ENCODE results near the gene ZNF524. TPM values are rescaled to one million over a fixed set of nuclear protein-coding genes. Genes with fewer than 3 reads are reported as not detected.

Gene ZNF524
- total and polyA plus RNA-seq, 10 of the 15 experiments (the other 5 are each of a cell fraction or from before 2014, with no cell fraction given): 0.47 to 18.6 (median 12.4) TPM; not detected in 1

DNA sequence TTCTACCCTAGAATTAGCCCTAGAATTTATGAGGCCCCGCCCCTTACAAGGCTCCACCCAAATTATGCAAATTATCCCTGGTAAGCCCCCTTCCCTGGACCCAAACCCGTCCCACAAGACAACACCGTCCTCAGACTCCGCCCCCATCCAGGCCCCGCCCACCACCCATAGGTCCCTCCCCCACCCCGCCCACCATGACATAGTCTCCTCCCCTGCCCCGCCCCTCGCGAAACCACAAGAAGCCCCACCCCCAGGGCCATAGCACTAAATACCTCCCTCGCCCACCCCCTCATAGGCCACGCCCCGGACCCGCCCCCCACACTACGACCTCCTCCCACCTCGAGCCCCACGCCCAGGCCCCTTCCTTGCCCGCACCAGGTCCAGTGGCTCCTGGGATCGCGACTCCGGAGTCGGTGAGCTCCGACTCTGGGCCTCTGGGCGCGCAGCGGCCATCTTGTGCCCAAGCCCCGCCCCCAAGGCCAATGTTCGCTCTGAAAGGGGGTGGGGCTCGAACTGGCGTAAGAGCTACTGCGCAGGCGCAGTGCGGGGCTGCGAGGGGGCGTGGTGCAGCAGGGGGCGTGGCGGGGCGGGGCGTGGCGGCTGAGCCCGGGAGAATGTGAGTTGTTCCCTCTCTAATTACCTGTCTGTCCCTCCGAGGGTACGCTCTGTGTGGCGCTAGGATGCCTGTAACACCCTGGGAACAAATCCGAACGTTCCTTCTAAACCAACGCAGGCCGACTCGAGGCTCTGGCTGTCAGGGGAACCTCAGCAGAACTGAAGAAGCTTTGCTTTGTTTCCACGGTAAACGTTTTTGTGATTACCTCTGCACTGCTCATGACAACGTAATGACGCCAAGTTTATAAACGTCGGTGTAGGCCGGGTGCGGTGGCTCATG, 24.3 kb downstream of the ZNF524 start, which contains the start of gene ZNF784:
ZNF784 (minus strand) TSS at position 458 of the 895 bp plus-strand sequence; CDS start at position 453, 5 bp downstream.
- 2% methylated on average over 46 of the region's 56 CpGs for WGBS (ENCODE audit: insufficient coverage, insufficient replicate concordance, low lambda C conversion rate, missing lambda C conversion rate)
- no TSS peak for BruUV-seq (replicated peaks)
- H2AFZ ChIP-seq (ENCODE audit: control insufficient read depth, low read depth, low read length): peak within 1 kb of the TSS; percentile 84
- no peak for TF ChIP-seq GABPA (IDR thresholded peaks at IDR 0.05; ENCODE audit: low read depth)
- peak; percentile 57; the same call in 1 of the 2 replicates for TF ChIP-seq CHD2 (IDR thresholded peaks at IDR 0.05; ENCODE audit: borderline replicate concordance, low read depth, low read length)
- no peak for TF ChIP-seq RAD21 (IDR thresholded peaks at IDR 0.05; ENCODE audit: insufficient read depth, low read depth, low read length)
- no peak for TF ChIP-seq SIN3A (IDR thresholded peaks at IDR 0.05; ENCODE audit: low read depth, low read length)
- TF ChIP-seq, protein P1, sequence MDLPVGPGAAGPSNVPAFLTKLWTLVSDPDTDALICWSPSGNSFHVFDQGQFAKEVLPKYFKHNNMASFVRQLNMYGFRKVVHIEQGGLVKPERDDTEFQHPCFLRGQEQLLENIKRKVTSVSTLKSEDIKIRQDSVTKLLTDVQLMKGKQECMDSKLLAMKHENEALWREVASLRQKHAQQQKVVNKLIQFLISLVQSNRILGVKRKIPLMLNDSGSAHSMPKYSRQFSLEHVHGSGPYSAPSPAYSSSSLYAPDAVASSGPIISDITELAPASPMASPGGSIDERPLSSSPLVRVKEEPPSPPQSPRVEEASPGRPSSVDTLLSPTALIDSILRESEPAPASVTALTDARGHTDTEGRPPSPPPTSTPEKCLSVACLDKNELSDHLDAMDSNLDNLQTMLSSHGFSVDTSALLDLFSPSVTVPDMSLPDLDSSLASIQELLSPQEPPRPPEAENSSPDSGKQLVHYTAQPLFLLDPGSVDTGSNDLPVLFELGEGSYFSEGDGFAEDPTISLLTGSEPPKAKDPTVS (IDR thresholded peaks at IDR 0.05; ENCODE audit: low read depth, low read length): no peak
- no peak for TF ChIP-seq SIX5 (IDR thresholded peaks at IDR 0.05; ENCODE audit: low read depth, low read length, severe bottlenecking)
- TF ChIP-seq NR2F1 (conservative IDR thresholded peaks at IDR 0.05): no peak
- TF ChIP-seq NR2C1 (IDR thresholded peaks at IDR 0.05): no peak
- TF ChIP-seq IRF4 (IDR thresholded peaks at IDR 0.05; ENCODE audit: low read depth, low read length): no peak
- 0 out of 2 replicates have a peak, but pooled peaks have one; percentile 53 for TF ChIP-seq ZBED1 (IDR thresholded peaks at IDR 0.05; ENCODE audit: borderline replicate concordance)
- TF ChIP-seq, protein P2, sequence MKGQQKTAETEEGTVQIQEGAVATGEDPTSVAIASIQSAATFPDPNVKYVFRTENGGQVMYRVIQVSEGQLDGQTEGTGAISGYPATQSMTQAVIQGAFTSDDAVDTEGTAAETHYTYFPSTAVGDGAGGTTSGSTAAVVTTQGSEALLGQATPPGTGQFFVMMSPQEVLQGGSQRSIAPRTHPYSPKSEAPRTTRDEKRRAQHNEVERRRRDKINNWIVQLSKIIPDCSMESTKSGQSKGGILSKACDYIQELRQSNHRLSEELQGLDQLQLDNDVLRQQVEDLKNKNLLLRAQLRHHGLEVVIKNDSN (IDR thresholded peaks at IDR 0.05; ENCODE audit: borderline replicate concordance, extremely low read length, insufficient read depth, low read depth, low read length): no peak
- TF ChIP-seq KLF5 (IDR thresholded peaks at IDR 0.05; ENCODE audit: partially characterized antibody): no peak
- no peak for TF ChIP-seq LARP7 (IDR thresholded peaks at IDR 0.05)
- TF ChIP-seq, protein P3, sequence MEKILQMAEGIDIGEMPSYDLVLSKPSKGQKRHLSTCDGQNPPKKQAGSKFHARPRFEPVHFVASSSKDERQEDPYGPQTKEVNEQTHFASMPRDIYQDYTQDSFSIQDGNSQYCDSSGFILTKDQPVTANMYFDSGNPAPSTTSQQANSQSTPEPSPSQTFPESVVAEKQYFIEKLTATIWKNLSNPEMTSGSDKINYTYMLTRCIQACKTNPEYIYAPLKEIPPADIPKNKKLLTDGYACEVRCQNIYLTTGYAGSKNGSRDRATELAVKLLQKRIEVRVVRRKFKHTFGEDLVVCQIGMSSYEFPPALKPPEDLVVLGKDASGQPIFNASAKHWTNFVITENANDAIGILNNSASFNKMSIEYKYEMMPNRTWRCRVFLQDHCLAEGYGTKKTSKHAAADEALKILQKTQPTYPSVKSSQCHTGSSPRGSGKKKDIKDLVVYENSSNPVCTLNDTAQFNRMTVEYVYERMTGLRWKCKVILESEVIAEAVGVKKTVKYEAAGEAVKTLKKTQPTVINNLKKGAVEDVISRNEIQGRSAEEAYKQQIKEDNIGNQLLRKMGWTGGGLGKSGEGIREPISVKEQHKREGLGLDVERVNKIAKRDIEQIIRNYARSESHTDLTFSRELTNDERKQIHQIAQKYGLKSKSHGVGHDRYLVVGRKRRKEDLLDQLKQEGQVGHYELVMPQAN (conservative IDR thresholded peaks at IDR 0.05): 0 out of 2 replicates have a peak, but pooled peaks have one; percentile 24
- TF ChIP-seq TAF1 (IDR thresholded peaks at IDR 0.05; ENCODE audit: borderline replicate concordance, low read depth, low read length): peak; percentile 95
- no peak for TF ChIP-seq CHD1 (IDR thresholded peaks at IDR 0.05; ENCODE audit: low read depth, low read length)
- TF ChIP-seq CBX5 (IDR thresholded peaks at IDR 0.05; ENCODE audit: low read depth): 0 out of 2 replicates have a peak, but pooled peaks have one; percentile 35
- no peak for TF ChIP-seq YBX1 (IDR thresholded peaks at IDR 0.05)
- TF ChIP-seq RELA (IDR thresholded peaks at IDR 0.05; ENCODE audit: borderline replicate concordance, partially characterized antibody): no peak

More for the DNA sequence above, 24.3 kb downstream of the ZNF524 start, which contains the start of gene ZNF784:
- FAIRE-seq (peak; percentile 81), DNase-seq (ENCODE audit: low read depth, low spot score) (no peak), ATAC-seq (peak; percentile 86)
- Histone ChIP-seq H3K9ac (ENCODE audit: control insufficient read depth, insufficient read depth, low read length) (0 out of 2 replicates have a peak within 1 kb of the TSS, but pooled peaks have one; percentile 51), H4K20me1 (ENCODE audit: control insufficient read depth, insufficient read depth) (no peaks in the 10 kb centered on the region), H3K79me2 (ENCODE audit: control insufficient read depth, insufficient read depth, low read length) (no peaks in the 10 kb centered on the region), H3K4me1 (ENCODE audit: control insufficient read depth, insufficient read depth, low read length) (peaks cover 9% of the 10 kb centered on the region; the same call in 1 of the 2 replicates), H3K4me2 (ENCODE audit: control insufficient read depth, insufficient read depth) (peak within 1 kb of the TSS; percentile 94), H3K9me3 (replicated peaks; ENCODE audit: control insufficient read depth, insufficient read depth, low read length) (no peaks in the 10 kb centered on the region; the same call in 2 of the 3 replicates), H3K36me3 (ENCODE audit: control insufficient read depth in 2 of 2, insufficient read depth in 2 of 2, low read length in 1 of 2) (no peaks in the 10 kb centered on the region), H3K27me3 (replicated peaks in 1 of 2; ENCODE audit: control insufficient read depth in 2 of 2, insufficient read depth in 2 of 2, low read length in 1 of 2) (no peaks in the 10 kb centered on the region), H3K4me3 (peak within 1 kb of the TSS; percentile 72; the same call in 1 of the 2 replicates), H3K27ac (ENCODE audit: control insufficient read depth, insufficient read depth) (peak within 1 kb of the TSS; percentile 66)
- ChIA-PET POLR2A (interaction anchor here (0.6 to 2.8 kb wide), 18 partner anchors 9 to 365 kb away, joined by 3 to 21 read pairs (median 4); partner anchors contain the start of genes CCDC106, FIZ1, KMT5C and U2AF2), RAD21 (ENCODE audit: unreplicated experiment) (interaction anchor here (0.7 to 2.9 kb wide), 8 partner anchors 9 to 308 kb away, joined by 3 to 29 read pairs (median 4); partner anchors contain the start of genes FIZ1, KMT5C, NLRP13 and ZNF524), SMC1A (ENCODE audit: uncharacterized antibody, unreplicated experiment) (interaction anchor here (0.7 to 2.0 kb wide), 6 partner anchors 18 to 157 kb away, joined by 3 to 8 read pairs (median 4); partner anchors contain the start of genes U2AF2 and ZNF865), CTCF (interaction anchor here (0.6 to 7.9 kb wide), 9 partner anchors 9 to 1052 kb away, joined by 3 to 76 read pairs (median 7); partner anchors contain the start of gene ZNF865)
- intact Hi-C loops (cut with micrococcal nuclease; ENCODE audit: unreplicated experiment): loop anchor here (1.0 kb wide), 1 partner anchor 216 kb away; no protein-coding TSS in a partner anchor
- in situ Hi-C loops (cut with MboI): loop anchor here (5.0 kb wide), 1 partner anchor 482 kb away; no protein-coding TSS in a partner anchor

Measured in GM12878 (cell line).